GM19452 (cell line): Measurements from ENCODE around the gene DNAJC18.
"Not testable (repeated sequence)": the region's sequence is repeated elsewhere in the genome, so short reads cannot be mapped to it uniquely, and the experiment has no call there.

ENCODE experiments used
- ATAC-seq: cut with Tn5 transposase; IDR thresholded peaks from one replicate; pipeline ENCODE4 v1.9.1; 2021; ENCODE audit not compliant: unreplicated experiment

DNAJC18 gene

DNA sequence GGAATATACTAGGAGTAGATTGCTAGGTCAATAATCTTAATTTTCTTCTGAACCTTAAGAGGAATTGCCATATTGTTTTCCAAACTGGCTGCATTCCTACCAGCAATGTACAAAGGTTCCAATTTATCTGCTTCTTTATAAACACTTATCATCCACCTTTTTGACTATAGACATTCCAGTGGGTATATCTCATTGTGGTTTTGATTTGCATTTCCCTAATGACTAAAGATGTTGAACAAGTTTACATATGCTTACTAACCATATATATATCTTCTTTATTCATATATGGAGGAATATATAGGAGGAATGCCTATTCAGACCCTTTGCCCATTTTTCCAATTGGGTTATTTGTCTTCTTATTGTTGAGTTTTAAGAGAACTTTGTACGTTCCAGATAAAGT is 7.6 kb downstream of the DNAJC18 start:
- ATAC-seq = no peak

DNA sequence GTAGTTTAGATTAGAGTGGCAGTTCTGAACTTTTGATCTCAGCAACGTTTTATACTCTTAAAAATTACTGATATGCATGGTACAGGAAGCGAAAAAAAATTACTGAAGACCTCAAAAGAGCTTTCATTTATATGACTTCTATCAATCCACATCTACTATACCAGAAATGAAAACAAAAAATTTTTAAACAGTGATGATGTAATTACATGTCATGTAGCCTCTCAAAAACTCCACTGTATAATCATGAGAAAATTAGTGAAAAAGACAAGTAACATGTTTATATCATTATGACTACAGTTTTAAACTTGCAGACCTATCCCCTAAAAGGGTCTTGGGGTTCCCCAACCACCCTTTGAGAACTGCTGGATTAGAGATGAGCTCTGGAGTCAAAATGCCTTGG is 9.3 kb downstream of the DNAJC18 start:
- ATAC-seq = no peak

- no peak for ATAC-seq
Measured at GRCh38 chr5:139426203-139426885, 13.0 kb downstream of the DNAJC18 start.

DNA sequence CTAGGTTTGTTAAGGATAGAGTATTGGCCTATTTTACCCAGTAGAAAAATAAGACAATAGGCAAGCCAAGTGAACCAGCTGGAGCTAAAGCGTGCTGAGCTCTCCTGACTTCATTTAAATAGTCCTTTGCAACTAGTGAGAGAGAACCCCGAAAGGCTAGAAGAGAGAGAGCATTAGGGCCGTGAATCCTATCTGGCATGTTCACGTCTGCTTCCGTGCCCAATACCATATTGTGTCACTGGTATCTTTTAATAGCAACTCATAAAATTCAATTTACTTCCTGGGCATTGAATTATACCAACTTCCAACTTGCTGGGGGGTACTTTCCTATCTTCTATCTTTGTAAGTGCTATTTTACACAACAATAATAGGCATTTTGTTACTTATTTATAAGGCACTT is 13.8 kb downstream of the DNAJC18 start:
- no peak for ATAC-seq

DNA sequence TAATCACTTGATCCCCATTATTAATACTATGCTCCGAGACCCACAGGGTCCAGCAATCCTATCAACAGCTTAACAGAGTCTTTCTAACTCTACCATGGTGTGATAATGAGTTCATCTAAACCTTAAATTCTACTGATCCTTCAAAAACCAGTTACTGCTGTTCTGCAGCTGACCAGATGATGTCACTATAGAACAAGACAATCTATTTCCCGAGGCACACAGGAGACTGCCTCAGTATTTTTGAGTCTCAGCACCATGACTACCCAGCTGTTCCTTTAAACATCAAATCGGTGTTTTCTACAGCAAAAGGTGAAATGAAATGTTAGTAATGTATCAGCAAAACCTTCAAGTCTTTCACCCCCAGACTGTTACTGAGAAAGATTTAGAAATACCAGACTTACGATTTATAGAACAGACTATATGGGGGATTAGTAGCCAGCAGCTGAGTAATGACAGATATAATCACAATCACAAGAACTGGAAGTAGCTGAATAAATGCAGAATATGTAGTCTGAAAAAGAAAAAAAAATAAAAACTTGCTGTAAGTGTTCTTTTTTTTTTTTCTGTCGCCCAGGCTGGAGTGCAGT is 16.9 kb downstream of the DNAJC18 start:
- ATAC-seq = no peak

DNA sequence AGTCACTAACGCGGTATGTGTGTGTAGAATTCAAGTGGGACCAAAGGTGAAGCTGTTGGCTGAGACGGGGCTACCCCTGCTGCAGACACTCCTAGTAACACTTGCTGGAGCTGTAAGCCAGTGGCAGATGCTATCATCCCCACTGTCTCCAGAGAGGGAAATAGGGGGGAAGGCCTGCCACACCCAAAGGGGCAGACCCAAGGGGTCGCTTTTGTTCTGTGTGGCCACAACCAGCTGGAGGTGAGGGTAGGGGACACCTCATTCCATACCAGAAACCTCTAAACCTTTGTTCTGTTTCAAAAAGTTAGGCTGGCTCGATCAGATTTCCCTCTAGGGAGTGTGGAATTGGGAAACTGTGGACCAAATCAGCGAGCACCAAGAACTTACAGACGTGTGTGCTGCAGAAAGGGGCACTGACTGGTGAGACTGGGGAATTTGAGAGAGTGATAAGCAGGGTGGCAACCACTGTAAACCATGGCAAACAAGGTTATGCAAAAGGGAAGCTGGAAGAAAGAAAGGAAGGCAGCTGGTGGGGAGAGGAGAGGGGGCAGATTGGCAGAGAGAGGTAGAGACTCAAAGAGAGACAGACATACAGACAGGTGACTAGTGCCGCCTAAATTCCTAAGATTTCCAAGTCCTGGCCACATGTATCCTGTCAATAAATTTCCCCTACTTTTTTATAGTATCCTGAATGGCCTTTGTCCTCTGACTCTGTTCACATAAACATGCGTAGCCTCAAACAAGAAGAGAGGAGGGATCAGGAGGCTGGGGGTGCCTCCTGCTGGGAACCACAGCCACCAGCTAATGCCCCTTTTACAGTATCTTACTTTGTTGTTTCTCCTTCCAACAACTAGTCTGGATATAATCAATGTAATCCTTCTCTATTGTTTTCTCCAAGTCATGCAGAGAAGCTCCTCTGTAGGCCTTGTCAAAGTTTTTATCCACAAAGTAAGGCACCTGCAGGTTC is 19.8 kb downstream of the DNAJC18 start:
- ATAC-seq = no peak

DNA sequence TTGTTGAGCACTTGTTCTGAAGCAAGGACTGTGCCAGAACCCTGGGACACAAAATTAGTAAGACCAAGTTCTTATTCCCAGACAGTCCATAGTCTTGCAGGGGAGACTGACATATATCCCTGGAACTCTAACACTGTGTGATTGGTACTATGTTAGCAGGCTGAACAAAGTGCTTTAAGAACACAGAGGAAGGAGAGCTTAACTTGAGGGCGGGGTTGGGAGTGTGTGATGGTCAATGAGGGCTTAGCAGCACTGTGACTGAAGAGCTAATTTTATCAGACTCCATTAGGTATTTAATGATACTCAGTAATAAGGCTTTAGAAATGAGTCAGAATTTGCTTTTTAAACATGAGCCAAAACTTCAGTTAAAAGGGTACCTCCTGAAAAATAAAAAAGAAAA is 20.5 kb downstream of the DNAJC18 start:
- no peak for ATAC-seq

DNA sequence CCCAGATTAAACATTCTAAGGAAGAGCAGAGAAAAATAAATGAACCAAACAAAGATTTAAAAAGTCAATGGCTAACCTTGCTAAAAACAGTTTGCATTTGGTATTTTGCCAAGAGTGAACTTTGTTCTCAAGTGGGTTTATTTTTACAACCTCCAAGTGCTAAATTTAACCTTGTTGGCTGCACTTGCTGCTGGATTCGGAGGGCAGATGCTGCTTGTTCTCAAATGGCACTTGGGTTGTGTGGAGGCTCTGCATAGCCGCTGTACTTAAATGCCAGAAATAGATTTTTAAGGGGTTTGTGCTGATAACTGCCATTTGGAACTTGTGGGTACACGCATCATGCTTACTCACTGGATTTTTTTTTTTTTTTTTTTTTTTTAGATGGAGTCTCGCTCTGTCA is 22.1 kb downstream of the DNAJC18 start:
- ATAC-seq = no peak

DNA sequence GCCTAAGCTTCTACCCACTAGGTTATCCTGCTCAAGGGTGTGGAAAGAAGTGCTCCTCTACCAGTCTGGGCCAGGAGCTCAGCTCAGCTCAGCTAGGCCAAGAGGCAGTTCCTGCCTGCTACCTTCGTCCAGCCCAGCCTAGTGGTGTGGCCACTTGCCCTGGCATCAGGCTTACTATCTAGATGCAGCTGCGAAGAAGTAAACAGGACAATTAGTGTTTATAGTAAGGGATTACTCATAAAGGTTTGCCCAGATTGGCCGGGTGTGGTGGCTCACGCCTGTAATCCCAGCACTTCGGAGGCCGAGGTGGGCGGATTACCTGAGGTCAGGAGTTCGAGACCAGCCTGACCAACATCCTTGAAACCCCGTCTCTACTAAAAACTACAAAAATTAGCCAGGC is 22.7 kb downstream of the DNAJC18 start:
- ATAC-seq = no peak

DNA sequence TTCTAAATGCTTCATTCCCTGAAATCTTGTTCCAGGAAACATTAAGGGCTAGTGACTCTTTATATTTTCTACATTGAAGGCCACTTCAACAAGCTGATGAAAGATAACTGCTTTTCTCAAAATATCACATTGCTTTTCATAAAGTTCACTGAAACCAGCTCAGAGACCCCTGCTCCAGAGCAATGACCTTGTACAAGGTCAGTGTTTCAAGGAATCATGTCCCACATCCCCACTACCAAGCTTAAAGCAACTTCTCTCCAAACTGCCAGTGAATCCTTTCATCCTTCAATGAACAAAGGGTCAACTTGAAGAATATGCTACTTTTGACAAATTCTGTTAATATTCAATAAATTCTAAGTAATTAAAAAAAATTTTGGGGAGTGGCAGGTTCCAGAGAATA is 23.5 kb downstream of the DNAJC18 start:
- no peak for ATAC-seq

GRCh38 chr5:139415221-139415861 is 24.0 kb downstream of the DNAJC18 start:
- no peak for ATAC-seq

DNA sequence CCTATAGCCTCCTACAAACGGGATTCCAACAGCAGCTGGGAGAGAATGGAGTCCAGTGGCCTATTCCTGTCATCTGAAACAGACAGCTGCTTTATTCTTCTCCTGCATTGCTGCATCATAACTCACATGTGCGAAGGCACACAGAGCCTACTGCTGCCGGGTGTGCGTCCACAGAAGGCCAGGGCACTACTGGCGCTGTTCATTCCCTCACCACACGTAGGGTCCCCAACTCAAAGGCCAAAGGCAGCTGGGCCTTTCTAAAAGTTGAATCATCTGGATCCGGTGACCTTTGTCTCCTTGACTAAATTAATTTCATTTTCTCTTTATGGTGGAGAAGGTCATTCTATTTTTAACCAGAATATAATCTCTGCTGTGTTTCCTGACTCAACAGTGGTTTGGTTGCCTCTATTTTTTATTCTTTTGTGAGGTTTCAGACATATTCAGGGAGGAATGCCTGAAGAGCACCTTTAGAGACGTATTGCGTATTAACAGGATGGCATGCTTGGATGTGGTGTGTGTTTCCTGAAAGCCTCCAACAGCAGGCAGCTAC is 24.7 kb downstream of the DNAJC18 start:
- no peak for ATAC-seq

- ATAC-seq = no peak
Measured at GRCh38 chr5:139413963-139414362, 25.4 kb downstream of the DNAJC18 start.

DNA sequence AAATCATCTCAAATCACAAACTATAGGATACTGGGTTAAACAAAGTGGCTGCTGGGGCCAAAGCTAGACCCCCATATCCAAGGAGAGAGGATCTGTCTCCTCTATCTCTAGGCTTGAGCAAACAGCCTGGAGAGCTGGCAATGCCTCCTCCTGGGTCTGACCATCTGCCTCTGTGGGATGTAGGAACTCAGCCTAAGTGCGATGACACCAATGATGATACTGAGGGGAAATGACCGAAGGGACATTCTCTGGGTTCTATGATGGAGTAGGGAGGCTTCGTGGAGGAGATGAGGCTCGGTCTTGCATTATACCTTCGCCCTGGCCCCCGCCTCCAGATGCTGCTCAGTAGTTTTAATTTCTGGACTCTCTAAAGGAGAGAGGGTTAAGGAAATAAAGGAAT is 26.2 kb downstream of the DNAJC18 start:
- ATAC-seq = no peak

GRCh38 chr5:139410993-139411828 is 28.1 kb downstream of the DNAJC18 start:
- ATAC-seq = no peak

DNA sequence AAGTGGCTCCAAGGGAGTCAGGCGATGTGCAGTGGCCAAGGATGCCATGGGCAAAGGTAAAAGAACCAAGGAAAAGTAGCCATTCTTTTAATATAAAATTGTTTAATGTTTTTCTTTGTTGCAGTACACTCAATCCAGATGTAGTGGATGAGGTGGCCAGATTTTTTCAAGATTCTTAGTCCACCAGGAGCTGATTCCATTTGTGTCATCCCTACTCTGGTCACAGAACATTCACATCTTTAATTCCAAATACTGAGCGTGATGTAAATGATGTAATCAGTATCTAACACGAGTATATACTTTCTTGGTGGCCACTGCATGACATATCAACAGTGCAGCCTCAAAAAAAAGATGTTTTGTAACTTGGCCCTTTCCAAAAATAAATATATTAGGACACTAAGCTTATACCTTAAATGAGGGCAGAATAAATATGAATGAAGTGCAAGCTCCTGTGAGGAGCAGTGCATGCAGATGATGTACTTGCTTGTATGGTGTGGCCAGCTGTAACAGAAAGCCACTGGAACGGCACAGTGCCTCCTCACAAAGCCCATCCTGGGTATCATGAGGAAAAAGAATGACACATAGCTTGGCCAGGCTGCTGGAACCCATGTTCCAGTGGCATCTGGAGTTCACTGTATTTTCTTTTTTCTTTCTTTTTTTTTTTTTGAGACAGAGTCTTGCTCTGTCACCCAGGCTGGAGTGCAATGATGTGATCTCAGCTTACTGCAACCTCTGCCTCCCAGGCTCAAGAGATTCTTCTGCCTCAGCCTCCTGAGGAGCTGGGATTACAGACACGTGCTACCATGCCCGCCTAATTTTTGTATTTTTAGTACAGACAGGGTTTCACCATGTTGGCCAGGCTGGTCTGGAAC is 29.0 kb downstream of the DNAJC18 start:
- no peak for ATAC-seq

DNA sequence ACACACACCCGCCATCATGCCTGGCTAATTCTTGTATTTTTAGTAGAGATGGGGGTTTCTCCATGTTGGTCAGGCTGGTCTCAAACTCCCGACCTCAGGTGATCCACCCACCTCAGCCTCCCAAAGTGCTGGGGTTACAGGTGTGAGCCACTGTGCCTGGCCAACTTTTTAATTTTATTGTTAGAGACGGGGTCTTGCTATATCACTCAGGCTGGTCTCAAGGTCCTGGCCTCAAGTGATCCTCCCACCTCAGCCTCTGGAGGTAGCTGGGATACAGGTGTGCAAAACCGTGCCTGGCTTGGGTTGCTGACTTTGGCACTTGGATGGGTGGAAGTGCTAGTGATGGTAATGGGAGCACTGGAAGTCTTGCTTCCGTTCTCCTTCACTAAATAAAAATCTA is 30.2 kb downstream of the DNAJC18 start:
- not testable (repeated sequence) for ATAC-seq

GRCh38 chr5:139408191-139408590 is 31.1 kb downstream of the DNAJC18 start:
- ATAC-seq = no peak

DNA sequence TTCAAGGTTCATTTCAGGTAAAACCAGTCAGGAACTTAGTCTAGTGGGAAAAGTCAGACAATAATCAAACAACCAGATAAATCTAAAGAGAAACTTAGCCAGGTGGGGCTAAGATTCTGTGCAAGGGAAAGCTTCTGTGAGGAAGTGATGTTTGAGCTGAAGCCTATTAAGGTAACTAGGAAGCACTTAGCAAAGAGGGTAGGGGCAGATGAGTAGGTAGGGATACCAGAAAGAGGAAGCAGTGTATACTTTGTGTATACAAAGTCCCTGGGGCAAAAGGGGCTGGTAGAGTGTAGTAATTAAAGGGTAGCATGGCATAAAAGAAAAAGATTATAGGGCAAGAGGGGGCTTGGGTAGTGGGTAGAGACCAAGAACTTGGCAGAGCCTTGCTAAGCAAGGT is 31.8 kb downstream of the DNAJC18 start:
- no peak for ATAC-seq
